Esophagus squamous epithelium (tissue), 5 donors: Measurements from ENCODE around the gene PLSCR4. TPM values are rescaled to one million over a fixed set of nuclear protein-coding genes. Genes with fewer than 3 reads are reported as not detected.

Experiments
- DNase-seq: peaks from one replicate; lab custom pipeline; 2025; lab: John Stamatoyannopoulos, UW
- H3K27ac ChIP-seq, 4 donors: fragments of 200-600 bp; sonication (generic); one replicate each; pipeline ENCODE4 v1.5.1; 2016 to 2019; ENCODE audit warnings: mild to moderate bottlenecking in 1 of 4
- H3K27me3 ChIP-seq, 4 donors: fragments of 200-600 bp; sonication (generic); 1 replicate in 3 of 4; 2 replicates in 1 of 4; pipeline versions ENCODE4 v1.5.1 to v1.6.0; 2017 to 2021; ENCODE audit warnings: antibody characterized with exemption in 1 of 4
- H3K36me3 ChIP-seq, 3 donors: fragments of 200-600 bp; sonication (generic); one replicate each; pipeline ENCODE4 v1.5.1; 2016 to 2019
- H3K4me1 ChIP-seq, 3 donors: fragments of 200-600 bp; sonication (generic); one replicate each; pipeline ENCODE4 v1.5.1; 2017 to 2019
- H3K4me3 ChIP-seq, 4 donors: fragments of 200-600 bp; sonication (generic); 1 replicate in 3 of 4; 2 replicates in 1 of 4; pipeline ENCODE4 v1.5.1; 2016 to 2019; ENCODE audit warnings: mild to moderate bottlenecking in 2 of 4, moderate library complexity in 1 of 4
- H3K9me3 ChIP-seq, 3 donors: fragments of 200-600 bp; sonication (generic); one replicate each; pipeline ENCODE4 v1.5.1; 2016 to 2019
- CTCF ChIP-seq, 6 experiments: fragments of 450-650 bp in 4 of 6; fragments of 200-600 bp in 2 of 6; sonication (generic) in 2 of 6; IDR thresholded peaks; one replicate each; pipeline ENCODE4 v1.5.1; 2016 to 2019; ENCODE audit warnings: antibody characterized with exemption in 6 of 6, mild to moderate bottlenecking in 4 of 6, moderate library complexity in 4 of 6
- POLR2A ChIP-seq, 4 donors: fragments of 450-650 bp; IDR thresholded peaks; one replicate each; pipeline ENCODE4 v1.6.1; 2017; ENCODE audit warnings: antibody characterized with exemption in 4 of 4, mild to moderate bottlenecking in 4 of 4, moderate library complexity in 3 of 4
- WGBS, 2 donors: methylation state at CpG; one replicate each; pipeline ENCODE4 v1.1.5; 2018; 5-methylcytosine and 5-hydroxymethylcytosine counted together
- intact Hi-C: fragments of 100-400 bp; cut with DNase I; formaldehyde crosslinking; loops from one replicate; pipeline ENCODE4 v1.15.0; 2022
- total RNA-seq, 4 donors: library from RNA; depleted of rRNA; stranded (reverse); fragments of >200 nt; gene quantifications; one replicate each; pipeline ENCODE4 v1.1.0, GENCODE V29; 2016
- donor health status: DM: yes; HTN: yes; CAD: no.

The PLSCR4 gene
- total RNA-seq, 4 donors from 2014 or later: 5.5 to 39.1 (median 13.4) TPM

- Histone ChIP-seq H3K27me3 (peaks cover 0 to 11% (median 0%) of the 10 kb centered on the region in 4 donors), H3K4me3 (peak overlapping the region; percentile 67 to 93 (median 86)), H3K9me3 (no peaks in the 10 kb centered on the region), H3K36me3 (no peaks in the 10 kb centered on the region), H3K4me1 (peaks cover 9 to 84% (median 45%) of the 10 kb centered on the region in 3 donors), H3K27ac (peak overlapping the region; percentile 93 to 98 (median 95))
- peak in 1 of 6 experiments; percentile 53 for TF ChIP-seq CTCF (IDR thresholded peaks at IDR 0.05)
- TF ChIP-seq POLR2A (IDR thresholded peaks at IDR 0.05): no peak
- intact Hi-C loops: no loop called here
- WGBS, 2 donors: 5 to 8% methylated on average over 7 of the region's 7 CpGs
- DNase-seq: no peak
These were observed 91.1 kb downstream of the PLSCR4 start for GRCh38 chr3:146159616-146160320.

- intact Hi-C loops: no loop called here
- H3K36me3 ChIP-seq: no peaks in the 10 kb centered on the region
- peak overlapping the region in 3 of 4 donors; percentile 82 to 93 (median 91) for H3K4me3 ChIP-seq
- no peaks in the 10 kb centered on the region for H3K9me3 ChIP-seq
- whole genome bisulfite sequencing, 2 donors: 50 to 53% methylated on average over 4 of the region's 4 CpGs
- TF ChIP-seq POLR2A (IDR thresholded peaks at IDR 0.05): no peak
- TF ChIP-seq CTCF (IDR thresholded peaks at IDR 0.05): no peak
- peaks cover 0 to 11% (median 0%) of the 10 kb centered on the region in 4 donors for H3K27me3 ChIP-seq
- DNase-seq: no peak
- H3K27ac ChIP-seq: peak overlapping the region; percentile 78 to 96 (median 94)
- peaks cover 9 to 82% (median 41%) of the 10 kb centered on the region in 3 donors for H3K4me1 ChIP-seq
These were observed 91.9 kb downstream of the PLSCR4 start for GRCh38 chr3:146159037-146159436.

GRCh38 chr3:146157325-146158060, 93.4 kb downstream of the PLSCR4 start:
- WGBS, 2 donors: 50 to 52% methylated on average over 2 of the region's 2 CpGs
- intact Hi-C loops: no loop called here
- Histone ChIP-seq H3K36me3 (no peaks in the 10 kb centered on the region), H3K27me3 (peaks cover 0 to 11% (median 0%) of the 10 kb centered on the region in 4 donors), H3K4me1 (peaks cover 9 to 78% (median 29%) of the 10 kb centered on the region in 3 donors), H3K9me3 (no peaks in the 10 kb centered on the region), H3K4me3 (peak overlapping the region in 3 of 4 donors; percentile 1 to 91 (median 19)), H3K27ac (peak overlapping the region; percentile 68 to 96 (median 86))
- TF ChIP-seq CTCF (IDR thresholded peaks at IDR 0.05) (no peak), POLR2A (IDR thresholded peaks at IDR 0.05) (no peak)
- DNase-seq: no peak

- TF ChIP-seq POLR2A (IDR thresholded peaks at IDR 0.05): no peak
- TF ChIP-seq CTCF (IDR thresholded peaks at IDR 0.05): no peak
- H3K4me3 ChIP-seq: peak overlapping the region in 3 of 4 donors; percentile 15 to 91 (median 19)
- DNase-seq: no peak
- no peaks in the 10 kb centered on the region for H3K9me3 ChIP-seq
- H3K27ac ChIP-seq: peak overlapping the region; percentile 68 to 96 (median 86)
- 14 to 18% methylated on average over 3 of the region's 3 CpGs for WGBS, 2 donors
- peaks cover 0 to 11% (median 0%) of the 10 kb centered on the region in 4 donors for H3K27me3 ChIP-seq
- intact Hi-C loops: no loop called here
- peaks cover 9 to 72% (median 22%) of the 10 kb centered on the region in 3 donors for H3K4me1 ChIP-seq
- no peaks in the 10 kb centered on the region for H3K36me3 ChIP-seq
These were observed 94.1 kb downstream of the PLSCR4 start for GRCh38 chr3:146156666-146157314.
